ENCODE measurements around the gene HADHB. TPM values are rescaled to one million over a fixed set of nuclear protein-coding genes. Genes with fewer than 3 reads are reported as not detected.

Gene HADHB
- total and polyA plus RNA-seq, 2 of the 13 experiments (the other 11 are each of a cell fraction or from before 2014, with no cell fraction given): 112 to 238 TPM

GRCh38 chr2:26330114-26330549, 85.4 kb downstream of the HADHB start (continued):
- no peak for TF ChIP-seq ZNF232 (CRISPR knock-in tag; IDR thresholded peaks at IDR 0.05; ENCODE audit: borderline replicate concordance)
- TF ChIP-seq, protein P1, sequence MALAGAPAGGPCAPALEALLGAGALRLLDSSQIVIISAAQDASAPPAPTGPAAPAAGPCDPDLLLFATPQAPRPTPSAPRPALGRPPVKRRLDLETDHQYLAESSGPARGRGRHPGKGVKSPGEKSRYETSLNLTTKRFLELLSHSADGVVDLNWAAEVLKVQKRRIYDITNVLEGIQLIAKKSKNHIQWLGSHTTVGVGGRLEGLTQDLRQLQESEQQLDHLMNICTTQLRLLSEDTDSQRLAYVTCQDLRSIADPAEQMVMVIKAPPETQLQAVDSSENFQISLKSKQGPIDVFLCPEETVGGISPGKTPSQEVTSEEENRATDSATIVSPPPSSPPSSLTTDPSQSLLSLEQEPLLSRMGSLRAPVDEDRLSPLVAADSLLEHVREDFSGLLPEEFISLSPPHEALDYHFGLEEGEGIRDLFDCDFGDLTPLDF (CRISPR knock-in tag; IDR thresholded peaks at IDR 0.05): no peak
- no peak for TF ChIP-seq FOXA3 (CRISPR knock-in tag; IDR thresholded peaks at IDR 0.05)
- TF ChIP-seq ZNF101 (CRISPR knock-in tag; IDR thresholded peaks at IDR 0.05; ENCODE audit: borderline replicate concordance, low read depth): no peak
- no peak for TF ChIP-seq ZNF256 (CRISPR knock-in tag; conservative IDR thresholded peaks at IDR 0.05)
- TF ChIP-seq, protein P2, sequence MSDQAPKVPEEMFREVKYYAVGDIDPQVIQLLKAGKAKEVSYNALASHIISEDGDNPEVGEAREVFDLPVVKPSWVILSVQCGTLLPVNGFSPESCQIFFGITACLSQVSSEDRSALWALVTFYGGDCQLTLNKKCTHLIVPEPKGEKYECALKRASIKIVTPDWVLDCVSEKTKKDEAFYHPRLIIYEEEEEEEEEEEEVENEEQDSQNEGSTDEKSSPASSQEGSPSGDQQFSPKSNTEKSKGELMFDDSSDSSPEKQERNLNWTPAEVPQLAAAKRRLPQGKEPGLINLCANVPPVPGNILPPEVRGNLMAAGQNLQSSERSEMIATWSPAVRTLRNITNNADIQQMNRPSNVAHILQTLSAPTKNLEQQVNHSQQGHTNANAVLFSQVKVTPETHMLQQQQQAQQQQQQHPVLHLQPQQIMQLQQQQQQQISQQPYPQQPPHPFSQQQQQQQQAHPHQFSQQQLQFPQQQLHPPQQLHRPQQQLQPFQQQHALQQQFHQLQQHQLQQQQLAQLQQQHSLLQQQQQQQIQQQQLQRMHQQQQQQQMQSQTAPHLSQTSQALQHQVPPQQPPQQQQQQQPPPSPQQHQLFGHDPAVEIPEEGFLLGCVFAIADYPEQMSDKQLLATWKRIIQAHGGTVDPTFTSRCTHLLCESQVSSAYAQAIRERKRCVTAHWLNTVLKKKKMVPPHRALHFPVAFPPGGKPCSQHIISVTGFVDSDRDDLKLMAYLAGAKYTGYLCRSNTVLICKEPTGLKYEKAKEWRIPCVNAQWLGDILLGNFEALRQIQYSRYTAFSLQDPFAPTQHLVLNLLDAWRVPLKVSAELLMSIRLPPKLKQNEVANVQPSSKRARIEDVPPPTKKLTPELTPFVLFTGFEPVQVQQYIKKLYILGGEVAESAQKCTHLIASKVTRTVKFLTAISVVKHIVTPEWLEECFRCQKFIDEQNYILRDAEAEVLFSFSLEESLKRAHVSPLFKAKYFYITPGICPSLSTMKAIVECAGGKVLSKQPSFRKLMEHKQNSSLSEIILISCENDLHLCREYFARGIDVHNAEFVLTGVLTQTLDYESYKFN (CRISPR knock-in tag; conservative IDR thresholded peaks at IDR 0.05): 0 out of 2 replicates have a peak, but pooled peaks have one; percentile 13
- no peak for TF ChIP-seq SCMH1 (CRISPR knock-in tag; IDR thresholded peaks at IDR 0.05; ENCODE audit: borderline replicate concordance)
- TF ChIP-seq, protein P3, sequence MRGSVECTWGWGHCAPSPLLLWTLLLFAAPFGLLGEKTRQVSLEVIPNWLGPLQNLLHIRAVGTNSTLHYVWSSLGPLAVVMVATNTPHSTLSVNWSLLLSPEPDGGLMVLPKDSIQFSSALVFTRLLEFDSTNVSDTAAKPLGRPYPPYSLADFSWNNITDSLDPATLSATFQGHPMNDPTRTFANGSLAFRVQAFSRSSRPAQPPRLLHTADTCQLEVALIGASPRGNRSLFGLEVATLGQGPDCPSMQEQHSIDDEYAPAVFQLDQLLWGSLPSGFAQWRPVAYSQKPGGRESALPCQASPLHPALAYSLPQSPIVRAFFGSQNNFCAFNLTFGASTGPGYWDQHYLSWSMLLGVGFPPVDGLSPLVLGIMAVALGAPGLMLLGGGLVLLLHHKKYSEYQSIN (CRISPR knock-in tag; IDR thresholded peaks at IDR 0.05; ENCODE audit: borderline replicate concordance): no peak
- peak; percentile 41; the same call in 1 of the 2 replicates for TF ChIP-seq HNF1B (CRISPR knock-in tag; IDR thresholded peaks at IDR 0.05)
- TF ChIP-seq ZNF577 (CRISPR knock-in tag; IDR thresholded peaks at IDR 0.05; ENCODE audit: borderline replicate concordance, low read depth): no peak
- TF ChIP-seq ATF7 (IDR thresholded peaks at IDR 0.05): no peak
- TF ChIP-seq ATF7 (CRISPR knock-in tag; IDR thresholded peaks at IDR 0.05): no peak
- TF ChIP-seq CBX2 (IDR thresholded peaks at IDR 0.05; ENCODE audit: low read depth, low read length): no peak
- no peak for TF ChIP-seq CBX2 (CRISPR knock-in tag; IDR thresholded peaks at IDR 0.05; ENCODE audit: low read depth)
- TF ChIP-seq ELK4 (CRISPR knock-in tag; IDR thresholded peaks at IDR 0.05; ENCODE audit: borderline replicate concordance): no peak
- no peak for TF ChIP-seq HNF4G (IDR thresholded peaks at IDR 0.05; ENCODE audit: borderline replicate concordance, low read depth, low read length)
- TF ChIP-seq HNF4G (CRISPR knock-in tag; IDR thresholded peaks at IDR 0.05; ENCODE audit: borderline replicate concordance, low read depth): no peak
- TF ChIP-seq TCF12 (IDR thresholded peaks at IDR 0.05): no peak
- no peak for TF ChIP-seq TCF12 (CRISPR knock-in tag; IDR thresholded peaks at IDR 0.05)
- TF ChIP-seq HMG20A (CRISPR knock-in tag; IDR thresholded peaks at IDR 0.05; ENCODE audit: borderline replicate concordance): no peak
- TF ChIP-seq KDM4B (CRISPR knock-in tag; IDR thresholded peaks at IDR 0.05): peak; percentile 69; the same call in 1 of the 2 replicates
- TF ChIP-seq NR0B2 (CRISPR knock-in tag; IDR thresholded peaks at IDR 0.05): no peak
